Keratinocyte (primary cell): ENCODE data around the gene CACNA2D1. TPM values are rescaled to one million over a fixed set of nuclear protein-coding genes. Genes with fewer than 3 reads are reported as not detected.

Source experiments
- DNase-seq: peaks from one replicate; pipeline ENCODE4 v3.0.0-alpha.2; 2011; ENCODE audit warnings: low read depth, missing footprints, low spot score
- FAIRE-seq: peaks from 2 replicates; lab custom pipeline; 2011; peaks lifted over from hg19 to GRCh38; lab: Jason Lieb, UNC
- H2AFZ ChIP-seq: 2 replicates; pipeline ENCODE4 v1.6.0; 2012; ENCODE audit warnings: low read length, control low read depth, inconsistent platforms; ENCODE audit not compliant: control insufficient read depth
- H3K27ac ChIP-seq: 2 replicates; pipeline ENCODE4 v1.5.1; 2011; ENCODE audit warnings: low read length; ENCODE audit not compliant: control insufficient read depth, insufficient read depth
- H3K27me3 ChIP-seq: 3 replicates; pipeline ENCODE4 v1.6.0; 2011; ENCODE audit warnings: low read length; ENCODE audit not compliant: control insufficient read depth, insufficient read depth; ENCODE audit errors: extremely low read depth
- H3K36me3 ChIP-seq, 2 experiments: 2 replicates in 1 of 2; 3 replicates in 1 of 2; pipeline ENCODE4 v1.5.1; 2011; ENCODE audit warnings: low read length in 2 of 2, mild to moderate bottlenecking in 1 of 2; ENCODE audit not compliant: control insufficient read depth in 2 of 2, insufficient read depth in 2 of 2; ENCODE audit errors: extremely low read depth in 1 of 2
- H3K4me1 ChIP-seq: 3 replicates; pipeline ENCODE4 v1.5.1; 2011; ENCODE audit warnings: low read length; ENCODE audit not compliant: control insufficient read depth, insufficient read depth; ENCODE audit errors: extremely low read depth
- H3K4me2 ChIP-seq: 3 replicates; pipeline ENCODE4 v1.6.0; 2011; ENCODE audit warnings: low read depth, low read length; ENCODE audit not compliant: control insufficient read depth, insufficient read depth; ENCODE audit errors: extremely low read depth
- H3K4me3 ChIP-seq, 3 experiments: fragments of 200-600 bp in 1 of 3; sonication (generic) in 1 of 3; 2 replicates in 2 of 3; 3 replicates in 1 of 3; pipeline ENCODE4 v1.5.1; 2011 to 2016; ENCODE audit warnings: low read length in 3 of 3, mild to moderate bottlenecking in 3 of 3, control low read depth in 2 of 3, inconsistent platforms in 1 of 3, low read depth in 1 of 3, mixed read lengths in 1 of 3, mixed run types in 1 of 3, moderate library complexity in 1 of 3; ENCODE audit not compliant: control insufficient read depth in 2 of 3, insufficient read depth in 2 of 3; ENCODE audit errors: extremely low read depth in 1 of 3
- H3K79me2 ChIP-seq: 2 replicates; pipeline ENCODE4 v1.6.0; 2012; ENCODE audit warnings: low read length; ENCODE audit not compliant: control insufficient read depth, insufficient read depth
- H3K9ac ChIP-seq: 3 replicates; pipeline ENCODE4 v1.6.0; 2011; ENCODE audit warnings: low read length; ENCODE audit not compliant: control insufficient read depth, insufficient read depth; ENCODE audit errors: extremely low read depth
- H3K9me1 ChIP-seq: 3 replicates; pipeline ENCODE4 v1.6.0; 2011; ENCODE audit warnings: low read length; ENCODE audit not compliant: control insufficient read depth, insufficient read depth; ENCODE audit errors: extremely low read depth
- H3K9me3 ChIP-seq: 2 replicates; pipeline ENCODE4 v1.5.1; 2012; ENCODE audit warnings: low read depth, low read length; ENCODE audit not compliant: control insufficient read depth
- H4K20me1 ChIP-seq: 3 replicates; pipeline ENCODE4 v1.6.0; 2011; ENCODE audit warnings: low read length; ENCODE audit not compliant: control insufficient read depth, insufficient read depth; ENCODE audit errors: extremely low read depth
- CTCF ChIP-seq, 3 experiments: IDR thresholded peaks in 1 of 3; conservative IDR thresholded peaks in 1 of 3; optimal IDR thresholded peaks in 1 of 3; 2 replicates in 2 of 3; 3 replicates in 1 of 3; pipeline versions ENCODE3 to v1.5.1; 2011; ENCODE audit warnings: low read length in 3 of 3, mild to moderate bottlenecking in 3 of 3, moderate library complexity in 2 of 3, control low read depth in 1 of 3, inconsistent platforms in 1 of 3; ENCODE audit not compliant: insufficient read depth in 2 of 3; ENCODE audit errors: extremely low read depth in 1 of 3
- EZH2 ChIP-seq: IDR thresholded peaks from one replicate; pipeline ENCODE4 v1.6.1; 2012; ENCODE audit warnings: inconsistent platforms, mild to moderate bottlenecking, low read length, moderate library complexity
- dilution Hi-C: fragments of 300-500 bp; cut with MboI; formaldehyde crosslinking; loops from one replicate; pipeline ENCODE4 v1.7.0; 2020; ENCODE audit warnings: low sequenced_read_pairs; ENCODE audit not compliant: extremely low pct_ligation_motif_present
- polyA plus RNA-seq, 5 experiments: library from polyadenylated mRNA; depleted of rRNA in 3 of 5; stranded (reverse) in 3 of 5; stranded (forward) in 1 of 5; unstranded in 1 of 5; fragments of >200 nt; gene quantifications; 1 replicate in 1 of 5; 2 replicates in 3 of 5; 3 replicates in 1 of 5; pipeline versions ENCODE4 v1.2.1 to v1.2.3, GENCODE V29; 2011 to 2012; ENCODE audit warnings: missing spikeins in 2 of 5, low read depth in 1 of 5, low replicate concordance in 1 of 5

The CACNA2D1 gene
- polyA plus RNA-seq, 1 donor (not counting 4 experiments of a cell fraction or from before 2014, with no cell fraction given), result 1.8 TPM

GRCh38 chr7:81960026-81960425 lies 483.6 kb downstream of the CACNA2D1 start:
- Histone ChIP-seq H3K27me3 (no peaks in the 10 kb centered on the region), H3K9me3 (no peaks in the 10 kb centered on the region), H3K4me2 (no peak overlapping the region), H3K9me1 (no peaks in the 10 kb centered on the region), H3K79me2 (no peaks in the 10 kb centered on the region), H2AFZ (no peak overlapping the region), H4K20me1 (no peaks in the 10 kb centered on the region), H3K4me3 (no peak overlapping the region), H3K27ac (no peak overlapping the region), H3K4me1 (no peaks in the 10 kb centered on the region), H3K9ac (no peak overlapping the region), H3K36me3 (no peaks in the 10 kb centered on the region)
- DNase-seq (no peak), FAIRE-seq (no peak)
- TF ChIP-seq EZH2, result no peak
- TF ChIP-seq CTCF (optimal IDR thresholded peaks at IDR 0.05 in 1 of 3, IDR thresholded peaks at IDR 0.05 in 1 of 3, conservative IDR thresholded peaks at IDR 0.05 in 1 of 3; ENCODE audit: extremely low read depth in 1 of 3, insufficient read depth in 2 of 3, low read length in 3 of 3), result no peak
- dilution Hi-C loops, result no loop called here

GRCh38 chr7:81957517-81957916 lies 486.1 kb downstream of the CACNA2D1 start:
- no peaks in the 10 kb centered on the region for H3K9me3 ChIP-seq
- H3K4me2 ChIP-seq, result no peak overlapping the region
- no peaks in the 10 kb centered on the region for H3K4me1 ChIP-seq
- FAIRE-seq (no peak), DNase-seq (no peak)
- H3K36me3 ChIP-seq, result no peaks in the 10 kb centered on the region
- dilution Hi-C loops, result no loop called here
- no peak overlapping the region for H3K4me3 ChIP-seq
- H3K27ac ChIP-seq, result no peak overlapping the region
- no peaks in the 10 kb centered on the region for H3K27me3 ChIP-seq
- no peaks in the 10 kb centered on the region for H4K20me1 ChIP-seq
- no peak overlapping the region for H3K9ac ChIP-seq
- H3K9me1 ChIP-seq, result no peaks in the 10 kb centered on the region
- TF ChIP-seq CTCF (optimal IDR thresholded peaks at IDR 0.05 in 1 of 3, IDR thresholded peaks at IDR 0.05 in 1 of 3, conservative IDR thresholded peaks at IDR 0.05 in 1 of 3; ENCODE audit: extremely low read depth in 1 of 3, insufficient read depth in 2 of 3, low read length in 3 of 3) (no peak), EZH2 (no peak)
- no peak overlapping the region for H2AFZ ChIP-seq
- no peaks in the 10 kb centered on the region for H3K79me2 ChIP-seq
